K562 (cell line): ENCODE data around the gene UNC119B. TPM values are rescaled to one million over a fixed set of nuclear protein-coding genes. Genes with fewer than 3 reads are reported as not detected.

Experiments
- ATAC-seq: fragments of 200-7000 bp; cut with Tn5 transposase; 3 replicates; pipeline ENCODE4 v1.9.1; 2020; ENCODE audit warnings: moderate library complexity
- BruUV-seq: library from RNA; stranded (reverse); fragments of 400-500 nt; replicated peaks from 2 replicates; lab custom pipeline; 2021; lab: Mats Ljungman, UMichigan
- CTCF ChIA-PET: fragments of 300-600 bp; formaldehyde crosslinking; extraction: SDS; loops from one replicate; lab custom pipeline; 2021; ENCODE audit warnings: low intra/inter-chr PET ratio; lab: Yijun Ruan, JAX
- POLR2A ChIA-PET: fragments of 300-600, 350-650 bp; sonication (Branson Sonifier 250); formaldehyde crosslinking; extraction: SDS; loops from one replicate; lab custom pipeline; 2021; ENCODE audit warnings: antibody characterized with exemption, inconsistent platforms; lab: Yijun Ruan, JAX
- DNase-seq, 4 experiments: peaks; one replicate each; pipeline versions ENCODE4 v3.0.0 to v3.0.0-alpha.2; 2011 to 2018; ENCODE audit warnings: low spot score in 3 of 4, mixed read lengths in 3 of 4; ENCODE audit errors: extremely low read depth in 1 of 4
- FAIRE-seq: peaks from 2 replicates; lab custom pipeline; 2011; peaks lifted over from hg19 to GRCh38; lab: Jason Lieb, UNC
- H2AFZ ChIP-seq: 2 replicates; pipeline ENCODE4 v1.6.0; 2011; ENCODE audit warnings: low read depth, low read length, control low read depth, inconsistent platforms
- H3K27ac ChIP-seq: fragments of 200-600 bp; 3 replicates; pipeline ENCODE4 v1.8.0; 2011; ENCODE audit warnings: low read depth, mild to moderate bottlenecking, control low read depth, inconsistent platforms, low read length, moderate library complexity, mixed read lengths; ENCODE audit errors: extremely low read depth
- H3K27me3 ChIP-seq, 2 experiments: fragments of 300-600 bp in 1 of 2; 2 replicates in 1 of 2; 3 replicates in 1 of 2; pipeline versions ENCODE4 v1.6.0 to v1.8.0; 2011; ENCODE audit warnings: inconsistent platforms in 2 of 2, low read length in 2 of 2, mild to moderate bottlenecking in 1 of 2, mixed read lengths in 1 of 2, moderate library complexity in 1 of 2; ENCODE audit not compliant: control insufficient read depth in 2 of 2, insufficient read depth in 2 of 2
- H3K36me3 ChIP-seq: fragments of 300-600 bp; 3 replicates; pipeline ENCODE4 v1.8.0; 2011; ENCODE audit warnings: mild to moderate bottlenecking, low read length, inconsistent platforms; ENCODE audit not compliant: control insufficient read depth, insufficient read depth
- H3K4me1 ChIP-seq, 2 experiments: fragments of 200-600 bp in 1 of 2; replicated peaks in 1 of 2; 2 replicates in 1 of 2; 3 replicates in 1 of 2; pipeline versions ENCODE4 v1.5.1 to v1.8.0; 2011; ENCODE audit warnings: inconsistent platforms in 2 of 2, low read length in 2 of 2, mild to moderate bottlenecking in 1 of 2, mixed read lengths in 1 of 2, moderate library complexity in 1 of 2; ENCODE audit not compliant: control insufficient read depth in 2 of 2, insufficient read depth in 2 of 2
- H3K4me2 ChIP-seq: 2 replicates; pipeline ENCODE4 v1.6.1; 2011; ENCODE audit warnings: low read length, control low read depth, inconsistent platforms, mixed read lengths; ENCODE audit not compliant: insufficient read depth
- H3K4me3 ChIP-seq: fragments of 200-600 bp; sonication (generic), shearing (Covaris generic); 2 replicates; pipeline ENCODE4 v1.5.1; 2016; ENCODE audit warnings: control low read depth, inconsistent platforms
- H3K79me2 ChIP-seq: fragments of 200-600 bp; 3 replicates; pipeline ENCODE4 v1.8.0; 2011; ENCODE audit warnings: low read length, inconsistent platforms; ENCODE audit not compliant: control insufficient read depth, insufficient read depth
- H3K9ac ChIP-seq, 2 experiments: 2 replicates each; pipeline versions ENCODE4 v1.6.0 to v1.6.1; 2011; ENCODE audit warnings: low read depth in 2 of 2, low read length in 2 of 2, control low read depth in 1 of 2, inconsistent platforms in 1 of 2, mild to moderate bottlenecking in 1 of 2, mixed read lengths in 1 of 2; ENCODE audit not compliant: insufficient read depth in 1 of 2
- H3K9me1 ChIP-seq: one replicate; pipeline ENCODE4 v1.6.0; 2011; ENCODE audit warnings: inconsistent platforms, mild to moderate bottlenecking, low read length, moderate library complexity; ENCODE audit not compliant: control insufficient read depth, insufficient read depth
- H3K9me3 ChIP-seq: replicated peaks from 2 replicates; pipeline ENCODE4 v1.5.1; 2011; ENCODE audit warnings: low read depth, low read length, inconsistent platforms; ENCODE audit not compliant: control insufficient read depth, insufficient read depth
- H4K20me1 ChIP-seq: replicated peaks from 2 replicates; pipeline ENCODE4 v1.6.1; 2011; ENCODE audit warnings: low read length, inconsistent platforms, mixed read lengths; ENCODE audit not compliant: control insufficient read depth, insufficient read depth
- ESRRB ChIP-seq: fragments of 250-450 bp; sonication (Bioruptor Pico); IDR thresholded peaks from 2 replicates; pipeline ENCODE4 v1.5.0; 2020; ENCODE audit warnings: mild to moderate bottlenecking, moderate library complexity, borderline replicate concordance
- GABPB2 ChIP-seq: fragments of 250-450 bp; sonication (Bioruptor Pico); conservative IDR thresholded peaks from 2 replicates; pipeline ENCODE4 v1.5.1; 2021; ENCODE audit warnings: mild to moderate bottlenecking
- NRF1 ChIP-seq, 2 experiments: fragments of 450-650 bp; IDR thresholded peaks in 1 of 2; conservative IDR thresholded peaks in 1 of 2; 2 replicates each; pipeline ENCODE4 v1.6.1; 2014; ENCODE audit warnings: mild to moderate bottlenecking in 2 of 2
- RBM22 ChIP-seq: fragments of 200-400 bp; formaldehyde crosslinking; IDR thresholded peaks from 2 replicates; pipeline ENCODE4 v1.6.1; 2018; ENCODE audit warnings: low read length, low read depth; ENCODE audit not compliant: poor library complexity, severe bottlenecking
- SPI1 ChIP-seq: IDR thresholded peaks from 2 replicates; pipeline ENCODE4 v1.6.1; 2011; ENCODE audit warnings: low read depth, low read length, control low read depth, borderline replicate concordance
- TAF1 ChIP-seq: IDR thresholded peaks from 2 replicates; pipeline ENCODE4 v1.6.1; 2011; ENCODE audit warnings: mild to moderate bottlenecking, low read length, moderate library complexity; ENCODE audit not compliant: insufficient read depth, control insufficient read depth, severe bottlenecking; ENCODE audit errors: extremely low read depth
- ZKSCAN1 ChIP-seq: fragments of 150-350 bp; IDR thresholded peaks from 2 replicates; pipeline ENCODE4 v1.6.1; 2016; ENCODE audit warnings: low read depth, low read length
- ZNF449 ChIP-seq: fragments of 250-450 bp; sonication (Bioruptor Pico); IDR thresholded peaks from 2 replicates; pipeline ENCODE4 v1.8.0; 2022; ENCODE audit warnings: moderate library complexity, mild to moderate bottlenecking, inconsistent platforms
- ZNF76 ChIP-seq: fragments of 250-450 bp; sonication (Bioruptor Pico); IDR thresholded peaks from 2 replicates; pipeline ENCODE4 v1.4.0; 2020; ENCODE audit warnings: mild to moderate bottlenecking, moderate library complexity, borderline replicate concordance
- WGBS: fragments of 100-300 bp; shearing (Covaris generic); methylation state at CpG from one replicate; pipeline ENCODE4 v1.1.6; 2016; ENCODE audit warnings: low coverage, mixed read lengths; ENCODE audit not compliant: insufficient coverage; ENCODE audit errors: missing lambda C conversion rate; 5-methylcytosine and 5-hydroxymethylcytosine counted together
- in situ Hi-C: fragments of 300-500 bp; cut with MboI; formaldehyde crosslinking; loops from 4 replicates; pipeline ENCODE4 v1.15.0; 2018; ENCODE audit warnings: inconsistent platforms, mixed read lengths
- intact Hi-C: fragments of 100-400 bp; cut with micrococcal nuclease; formaldehyde crosslinking; loops from 2 replicates; pipeline ENCODE4 v1.14.2; 2022
- polyA plus RNA-seq, 8 experiments: library from polyadenylated mRNA; depleted of rRNA in 4 of 8; stranded (reverse) in 5 of 8; unstranded in 3 of 8; fragments of >200 nt; fragmentation: Nextera tagmentation in 2 of 8; fragmentation: Illumina TruSeq in 1 of 8; extraction: Ambion mirVana in 2 of 8; extraction: Trizol in 1 of 8; gene quantifications; 2 replicates each; pipeline versions ENCODE4 v1.2.1 to v1.2.3, GENCODE V29; 2011 to 2014; ENCODE audit warnings: inconsistent platforms in 1 of 8, missing spikeins in 1 of 8
- total RNA-seq, 7 experiments: library from RNA; depleted of rRNA in 6 of 7; stranded (reverse); fragments of >200 nt in 6 of 7; fragmentation: Illumina TruSeq in 2 of 7; extraction: Trizol in 2 of 7; gene quantifications; 2 replicates each; pipeline versions ENCODE4 v1.2.1 to v1.2.3, GENCODE V29; 2011 to 2021; ENCODE audit warnings: low replicate concordance in 1 of 7

The UNC119B gene
- total and polyA plus RNA-seq, 9 of the 15 experiments (the other 6 are each of a cell fraction or from before 2014, with no cell fraction given) = 4.0 to 34.5 (median 15.1) TPM

GRCh38 chr12:120670667-120671066 lies 39.6 kb upstream of the UNC119B start:
- Histone ChIP-seq H3K79me2 (no peaks in the 10 kb centered on the region), H3K9ac (no peak overlapping the region), H3K9me1 (no peaks in the 10 kb centered on the region), H3K36me3 (no peaks in the 10 kb centered on the region), H3K27ac (no peak overlapping the region), H2AFZ (no peak overlapping the region), H3K27me3 (peaks cover 35 to 81% of the 10 kb centered on the region in 2 experiments; a peak in 4 of 5 replicates), H3K4me2 (no peak overlapping the region), H3K9me3 (no peaks in the 10 kb centered on the region), H4K20me1 (no peaks in the 10 kb centered on the region), H3K4me3 (no peak overlapping the region), H3K4me1 (peaks cover 0 to 8% of the 10 kb centered on the region in 2 experiments; a peak in 2 of 5 replicates)
- intact Hi-C loops = no loop called here
- in situ Hi-C loops = loop anchor here (25.0 kb wide), 1 partner anchor 333 kb away; the partner anchor contains the start of gene PLA2G1B
- DNase-seq = no peak
- POLR2A ChIA-PET = no interaction called here
- TF ChIP-seq ZKSCAN1 (peak; percentile 83), ESRRB (no peak)
- no peak for FAIRE-seq
- CTCF ChIA-PET = no interaction called here
- no TSS peak for BruUV-seq
- WGBS = 8% methylated on average over 5 of the region's 5 CpGs
- ATAC-seq = no peak

GRCh38 chr12:120674097-120674636 lies 36.1 kb upstream of the UNC119B start:
- ATAC-seq (no peak), DNase-seq (no peak), FAIRE-seq (no peak)
- WGBS = 0% methylated on average over 6 of the region's 6 CpGs
- H3K36me3 ChIP-seq = no peaks in the 10 kb centered on the region
- no peaks in the 10 kb centered on the region for H3K79me2 ChIP-seq
- no peak overlapping the region for H3K9ac ChIP-seq
- no peaks in the 10 kb centered on the region for H3K9me3 ChIP-seq
- no TSS peak for BruUV-seq
- H2AFZ ChIP-seq = no peak overlapping the region
- no peak overlapping the region for H3K27ac ChIP-seq
- ChIA-PET POLR2A (interaction anchor here (1.2 kb wide), 1 partner anchor 16 kb away, joined by 4 read pairs; no protein-coding TSS in a partner anchor), CTCF (no interaction called here)
- no peak overlapping the region for H3K4me3 ChIP-seq
- in situ Hi-C loops = loop anchor here (25.0 kb wide), 1 partner anchor 337 kb away; the partner anchor contains the start of gene PLA2G1B
- H4K20me1 ChIP-seq = no peaks in the 10 kb centered on the region
- no peak overlapping the region for H3K4me2 ChIP-seq
- intact Hi-C loops = no loop called here
- H3K9me1 ChIP-seq = no peaks in the 10 kb centered on the region
- peaks cover 23 to 67% of the 10 kb centered on the region in 2 experiments; a peak in 4 of 5 replicates for H3K27me3 ChIP-seq
- TF ChIP-seq ZNF76 (CRISPR knock-in tag) = no peak
- no peak for TF ChIP-seq SPI1
- no peak for TF ChIP-seq GABPB2 (CRISPR knock-in tag)
- TF ChIP-seq ZNF449 (CRISPR knock-in tag) = no peak
- TF ChIP-seq TAF1 = no peak
- TF ChIP-seq NRF1 (conservative IDR thresholded peaks at IDR 0.05 in 1 of 2, IDR thresholded peaks at IDR 0.05 in 1 of 2) = no peak
- TF ChIP-seq RBM22 = no peak
- no peaks in the 10 kb centered on the region; a peak in 2 of 5 replicates for H3K4me1 ChIP-seq
